NCI-H1105 treated with DMSO at 0.1 percent for 48 hours (cell line): ENCODE measurements around the gene ANKRD1.

Experiments
- DNase-seq: peaks from one replicate; lab custom pipeline; 2025; lab: John Stamatoyannopoulos, UW

ANKRD1 gene

DNA sequence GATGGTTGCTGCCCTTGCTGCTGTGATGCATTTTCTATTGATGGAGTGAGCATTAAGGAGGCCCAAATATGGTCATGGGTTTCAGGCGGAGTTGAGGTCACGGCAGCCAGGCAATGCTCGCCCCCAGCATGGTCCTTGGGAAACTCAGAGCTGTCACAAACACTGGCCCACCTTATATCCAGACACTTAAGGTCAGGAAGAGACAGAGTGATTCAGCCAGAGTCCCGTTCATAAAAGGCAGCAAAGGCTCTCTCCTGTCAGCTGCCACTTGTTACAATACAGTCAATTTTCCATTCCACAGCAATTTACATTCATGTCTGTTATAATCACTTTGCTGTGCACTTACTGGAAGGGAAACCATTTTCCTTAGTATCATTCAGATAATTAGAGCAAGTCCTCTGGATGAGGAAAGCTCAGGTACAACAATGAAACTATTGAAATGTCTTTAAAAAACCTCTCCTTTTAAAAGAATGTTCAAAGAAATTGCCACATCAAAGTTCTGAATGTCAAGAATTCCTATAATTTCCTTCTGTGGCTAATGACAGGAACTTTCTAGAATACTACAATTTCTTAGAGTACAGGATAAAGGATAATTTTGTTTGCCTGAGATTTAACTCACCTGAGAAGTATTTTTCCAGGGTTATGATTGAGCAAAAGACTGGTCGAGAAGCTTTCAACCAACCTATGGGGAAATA, 14.8 kb upstream of the ANKRD1 start:
- no peak for DNase-seq

DNA sequence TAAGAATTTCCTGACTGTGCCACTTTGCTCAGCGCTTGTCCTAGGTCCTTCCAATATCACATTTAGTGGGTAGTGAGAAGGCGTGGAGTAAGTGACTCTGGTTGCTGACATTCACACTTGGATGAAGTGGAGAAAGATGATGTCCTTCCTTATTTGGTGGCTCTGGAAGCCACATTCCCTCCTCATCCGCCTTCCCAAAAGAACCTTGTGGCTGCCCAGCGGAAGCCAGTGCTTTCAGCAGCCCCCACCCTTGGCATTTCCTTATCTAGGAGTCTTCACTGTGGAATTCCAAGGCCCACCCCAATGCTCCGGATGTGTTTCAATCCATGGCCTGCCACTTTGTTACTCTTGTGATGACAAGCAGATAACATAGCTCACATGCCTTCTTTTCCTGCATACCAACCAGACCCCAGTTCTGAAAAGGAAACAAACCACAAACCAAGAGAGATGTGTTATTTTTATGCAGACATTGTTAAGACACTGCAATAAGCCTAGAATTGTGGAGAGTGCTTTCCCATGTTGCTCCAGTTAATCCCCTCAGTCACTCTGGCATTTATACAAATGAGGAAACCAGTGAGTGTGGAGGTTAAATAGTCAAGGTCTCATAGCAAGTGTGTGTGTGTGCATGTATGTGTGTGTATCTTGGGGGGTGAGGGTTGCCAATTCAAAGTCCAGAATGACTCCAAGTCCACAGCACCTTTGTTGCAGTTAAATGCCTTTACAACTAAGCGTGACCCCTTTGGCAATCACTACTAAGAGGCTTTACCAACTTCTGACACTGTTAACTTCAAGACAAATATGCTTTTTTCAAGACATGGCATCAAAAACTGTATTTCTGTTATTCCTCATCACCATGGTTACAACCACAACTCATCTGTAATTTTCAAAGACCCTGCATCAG, 10.3 kb upstream of the ANKRD1 start:
- DNase-seq: no peak

DNA sequence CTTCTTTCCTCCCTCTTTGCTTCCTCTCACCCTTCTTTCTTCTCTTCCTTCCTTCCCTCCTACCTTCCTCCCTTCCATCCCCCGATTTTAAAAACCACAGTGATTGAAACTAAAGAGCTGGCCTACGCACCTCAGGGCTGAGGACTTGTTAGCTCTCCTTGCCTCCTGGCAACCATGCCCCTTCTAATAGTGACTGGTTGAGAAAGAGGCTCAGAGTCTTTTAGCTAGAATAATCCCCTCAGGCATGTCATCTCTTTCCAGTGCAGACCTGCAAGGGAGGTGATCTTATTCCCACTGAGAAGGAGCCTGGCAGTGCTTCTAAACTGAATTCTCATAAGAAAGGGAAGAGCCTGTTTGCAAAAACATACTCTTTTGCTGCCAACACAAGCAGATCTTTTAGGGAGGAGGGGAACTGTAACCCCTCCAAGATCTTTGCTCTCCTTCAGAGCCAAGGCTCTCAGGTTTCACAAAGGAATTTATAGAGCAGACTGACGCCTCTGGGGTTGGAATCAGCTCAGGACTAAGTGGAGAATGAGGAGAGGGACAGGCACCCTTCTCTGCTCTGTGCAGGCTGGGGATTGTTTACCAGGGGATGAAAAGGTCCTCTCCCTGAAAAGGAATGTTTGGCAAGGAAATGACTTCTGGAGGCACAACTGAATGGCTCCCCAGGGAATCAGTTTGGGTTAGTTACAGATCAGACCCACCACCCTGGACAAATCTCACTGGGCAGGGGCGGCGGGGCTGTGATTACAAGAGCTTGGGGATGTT, 9.4 kb upstream of the ANKRD1 start:
- DNase-seq: no peak

DNA sequence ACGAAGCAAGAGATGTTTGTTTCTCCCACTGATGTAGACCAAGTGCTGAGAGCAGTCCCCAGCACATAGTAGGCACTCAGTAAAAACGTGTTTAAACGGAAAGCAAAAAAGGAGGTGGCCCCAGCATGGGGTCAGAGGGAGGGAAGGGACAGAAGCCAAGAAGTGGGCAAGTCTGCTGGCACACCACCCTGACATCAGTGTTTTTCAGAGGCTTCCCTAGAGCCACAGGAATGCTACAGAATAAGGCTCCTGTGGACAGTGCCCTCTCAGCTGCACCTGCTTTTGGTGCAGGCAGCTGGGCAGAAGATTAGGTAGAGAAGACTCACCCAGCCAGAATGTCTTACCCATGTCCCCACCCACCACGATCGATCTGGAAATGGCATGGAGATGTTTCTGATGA, 8.3 kb upstream of the ANKRD1 start:
- no peak for DNase-seq

DNA sequence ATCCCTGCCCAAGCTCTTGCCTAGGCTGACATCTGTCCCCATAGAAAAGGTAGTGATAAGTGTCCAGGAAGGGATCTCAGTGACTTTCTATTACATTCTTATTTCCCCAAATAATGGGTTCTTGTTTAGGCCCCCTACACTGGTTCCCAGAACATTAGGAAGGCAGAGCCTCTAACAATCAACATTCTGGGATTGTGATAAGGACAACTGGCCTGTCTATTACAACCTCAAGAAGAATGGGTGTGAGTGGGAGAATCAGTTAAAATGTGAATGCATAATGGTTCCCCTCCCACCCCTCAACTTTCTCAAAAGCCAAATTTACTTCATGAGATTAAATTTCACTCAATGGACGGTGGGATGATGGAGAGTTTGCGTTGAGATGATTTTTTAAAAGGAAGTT, 6.4 kb upstream of the ANKRD1 start:
- no peak for DNase-seq

DNA sequence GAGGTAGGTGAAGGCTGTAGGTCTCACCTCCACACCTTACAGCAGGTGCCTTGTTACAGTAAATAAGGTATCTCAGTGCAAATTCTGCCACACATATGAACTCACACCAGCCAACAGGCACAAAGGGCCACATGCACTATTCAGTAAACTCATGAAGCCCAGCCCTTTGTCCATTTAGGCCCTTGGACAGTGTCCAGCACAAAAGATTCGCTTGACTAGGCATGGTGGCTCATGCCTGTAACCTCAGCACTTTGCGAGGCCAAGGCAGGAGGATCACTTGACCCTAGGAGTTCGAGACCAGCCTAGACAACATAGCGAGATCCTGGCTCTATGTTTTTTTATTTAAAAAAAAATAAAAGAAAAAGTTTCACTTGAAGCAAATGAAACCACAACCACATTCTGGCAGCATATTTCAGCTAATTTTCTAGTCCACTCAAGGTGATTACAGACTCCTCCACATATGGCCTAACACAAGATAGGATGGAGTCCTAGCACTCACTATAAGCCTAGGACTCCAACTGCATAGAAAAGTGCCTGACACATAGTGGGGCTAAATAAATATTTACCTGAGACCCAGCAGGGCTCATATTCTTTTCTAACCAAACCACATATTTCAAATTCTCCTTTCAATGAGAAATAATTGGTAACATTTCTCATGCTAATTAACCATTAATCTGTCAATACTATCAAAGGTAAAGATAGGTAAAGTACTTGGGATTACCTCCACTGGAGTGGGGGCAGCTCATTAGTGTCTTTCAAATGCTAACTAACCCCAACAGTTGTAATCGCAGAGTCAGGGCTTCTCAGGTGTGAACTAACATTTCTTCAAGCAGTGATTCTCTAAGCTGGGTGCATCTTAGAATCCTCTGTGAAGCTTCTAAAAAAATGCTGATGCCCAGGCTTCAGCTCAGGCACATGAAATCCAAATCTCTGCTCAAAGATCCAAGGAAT, 4.5 kb upstream of the ANKRD1 start:
- DNase-seq: no peak

DNA sequence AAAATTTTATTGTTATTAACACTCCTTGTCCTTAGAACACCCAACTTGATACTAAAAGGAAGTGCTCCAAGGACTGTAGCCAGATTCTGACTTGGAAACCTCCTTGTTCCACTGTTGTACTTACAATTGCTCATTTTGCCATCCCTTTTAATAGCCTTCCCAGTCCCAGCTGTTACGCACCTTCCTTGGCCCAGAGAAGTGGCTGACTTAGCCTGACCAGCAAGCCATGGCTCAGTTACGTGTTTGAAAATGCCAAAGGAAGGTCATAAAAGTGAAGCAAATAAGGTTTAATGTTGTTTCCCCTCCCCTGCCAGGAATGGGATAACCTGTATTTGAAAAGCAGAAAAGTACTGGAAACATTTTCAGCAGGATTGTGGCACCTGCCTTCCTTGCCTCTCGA, 3.7 kb upstream of the ANKRD1 start:
- no peak for DNase-seq

DNA sequence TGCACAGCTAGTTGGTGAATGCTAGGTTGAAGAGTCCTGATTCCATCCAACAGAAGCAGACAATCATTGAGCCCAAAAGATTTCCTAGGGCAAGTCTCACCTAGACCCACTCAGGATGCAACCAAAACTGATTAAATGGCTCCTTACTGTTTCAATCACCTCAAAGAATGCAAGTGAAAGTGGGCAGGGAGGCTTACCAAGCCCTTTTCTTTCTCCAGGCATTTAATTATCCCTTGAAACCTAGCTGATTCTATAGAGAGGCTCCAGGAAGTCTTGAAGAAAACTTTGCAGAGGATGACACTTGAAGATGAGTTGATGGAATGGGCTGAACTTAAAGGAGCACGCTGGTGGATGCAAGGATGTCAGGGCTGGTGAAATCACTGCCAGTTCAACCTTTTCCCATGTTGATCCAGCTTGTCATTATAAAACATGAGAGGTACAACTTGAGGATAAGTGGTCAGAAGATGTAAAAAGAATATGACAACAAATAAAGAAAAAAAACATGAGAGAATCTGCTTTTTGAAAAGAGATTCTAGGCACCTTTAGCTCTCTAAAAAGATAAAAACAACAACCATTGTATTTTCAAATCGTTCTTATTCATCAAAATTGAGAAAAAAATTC, 2.3 kb upstream of the ANKRD1 start:
- no peak for DNase-seq

DNA sequence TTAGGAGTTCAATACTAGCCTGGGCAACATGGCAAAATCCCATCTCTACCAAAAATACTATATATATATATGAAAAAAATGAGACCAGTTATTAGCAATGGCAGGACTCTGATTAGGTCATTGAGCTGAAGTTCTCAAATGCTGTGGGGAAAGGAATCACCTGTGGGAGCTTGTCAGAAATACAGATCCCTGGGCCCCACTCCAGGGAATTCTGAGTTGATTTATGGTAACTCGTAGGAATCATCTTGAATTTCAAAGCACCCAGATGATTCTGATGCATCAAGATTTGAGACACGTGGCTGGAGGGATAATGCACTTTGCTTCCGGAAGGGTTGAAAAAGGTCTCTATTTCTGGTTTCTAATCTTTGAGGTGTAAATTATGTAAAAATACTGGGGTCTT, 1.0 kb upstream of the ANKRD1 start:
- no peak for DNase-seq

DNA sequence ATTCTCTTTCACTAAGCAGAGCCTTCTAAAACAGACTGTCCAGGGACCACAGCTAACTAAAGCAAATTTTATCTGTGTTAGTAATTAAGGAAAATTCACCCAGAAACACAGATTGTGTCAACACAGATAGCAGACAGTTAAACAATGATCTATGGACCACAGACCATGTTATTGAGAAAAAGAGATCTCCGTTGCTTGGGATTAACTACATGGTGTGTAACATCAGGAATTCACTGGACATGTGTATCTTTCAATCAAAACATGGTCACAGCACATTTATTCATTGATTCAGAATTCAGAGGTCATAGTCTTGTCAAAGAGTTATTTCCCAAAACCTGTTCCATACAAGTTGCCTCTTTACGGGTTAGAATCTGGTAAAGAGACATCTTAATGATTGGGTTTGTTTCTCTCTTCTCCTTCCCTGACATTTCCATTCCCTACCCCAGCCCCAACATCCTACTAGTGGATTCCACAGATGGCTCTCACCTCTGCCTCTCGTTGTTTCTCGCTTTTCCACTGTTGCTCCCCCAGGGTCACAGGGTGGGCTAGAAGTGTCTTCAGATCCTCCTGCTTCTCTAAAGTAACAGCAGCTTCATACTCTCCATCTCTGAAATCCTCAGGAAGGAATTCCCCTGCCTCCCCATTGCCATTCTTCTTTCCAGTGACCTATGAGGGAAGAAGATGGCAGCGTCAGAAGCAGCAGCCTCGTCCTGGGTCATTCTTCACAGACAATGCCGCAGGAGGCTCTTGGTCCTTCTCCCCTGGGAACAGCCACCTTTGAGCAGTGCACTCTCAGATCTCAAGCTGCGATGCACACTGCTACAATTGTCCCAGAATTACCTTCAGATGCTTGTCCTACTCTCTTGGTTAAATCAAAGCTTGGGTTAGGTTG, 958 bp downstream of the ANKRD1 start:
- DNase-seq: no peak

DNA sequence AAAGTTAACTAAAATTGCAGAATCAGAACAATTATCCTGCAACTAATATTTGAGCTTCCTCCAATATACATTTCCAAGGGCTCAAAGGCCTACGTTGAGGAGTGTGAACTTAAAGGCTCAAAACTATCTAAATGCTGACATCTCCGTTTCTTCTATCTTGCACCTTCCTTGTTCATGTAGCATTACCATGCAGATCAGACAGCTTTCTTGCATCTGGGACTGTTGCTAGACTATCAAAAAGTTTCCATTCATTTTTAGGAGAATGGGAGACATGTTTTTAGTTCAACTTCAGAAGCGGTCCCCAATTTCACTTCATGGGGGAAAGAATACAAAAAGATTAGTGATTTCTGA, 2.9 kb downstream of the ANKRD1 start:
- no peak for DNase-seq

DNA sequence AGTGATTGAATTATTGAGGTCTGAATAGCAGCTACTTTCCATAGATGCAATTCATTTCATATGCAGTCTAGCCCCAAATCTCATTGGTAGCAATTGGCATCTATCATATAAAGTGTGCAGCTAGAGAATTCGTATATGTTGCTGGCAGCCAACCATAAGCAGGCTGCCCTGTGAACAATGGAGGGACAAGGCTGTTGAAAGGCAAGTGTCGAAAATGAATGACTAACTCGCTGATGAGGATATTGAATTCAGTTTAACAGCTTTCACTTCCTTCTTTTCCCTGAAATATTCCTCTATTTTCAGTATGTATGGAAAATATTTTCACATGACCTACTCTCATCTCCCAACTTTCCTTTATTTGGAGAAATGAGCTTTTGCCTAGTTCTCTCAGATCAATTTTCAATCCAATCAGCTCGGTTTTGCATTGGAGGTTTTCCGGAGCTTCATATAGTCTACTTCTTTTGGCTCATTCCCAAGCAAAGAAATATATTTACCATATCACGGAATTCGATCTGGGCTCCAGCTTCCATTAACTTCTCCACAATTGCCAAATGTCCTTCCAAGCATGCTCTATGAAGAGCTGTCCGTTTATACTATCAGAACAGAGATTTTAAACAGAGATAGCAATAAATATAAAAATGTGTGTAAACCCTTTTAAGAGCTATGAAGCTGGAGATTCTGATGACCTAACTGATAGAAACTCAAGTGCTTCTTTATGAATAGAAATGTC, 3.5 kb downstream of the ANKRD1 start:
- no peak for DNase-seq

DNA sequence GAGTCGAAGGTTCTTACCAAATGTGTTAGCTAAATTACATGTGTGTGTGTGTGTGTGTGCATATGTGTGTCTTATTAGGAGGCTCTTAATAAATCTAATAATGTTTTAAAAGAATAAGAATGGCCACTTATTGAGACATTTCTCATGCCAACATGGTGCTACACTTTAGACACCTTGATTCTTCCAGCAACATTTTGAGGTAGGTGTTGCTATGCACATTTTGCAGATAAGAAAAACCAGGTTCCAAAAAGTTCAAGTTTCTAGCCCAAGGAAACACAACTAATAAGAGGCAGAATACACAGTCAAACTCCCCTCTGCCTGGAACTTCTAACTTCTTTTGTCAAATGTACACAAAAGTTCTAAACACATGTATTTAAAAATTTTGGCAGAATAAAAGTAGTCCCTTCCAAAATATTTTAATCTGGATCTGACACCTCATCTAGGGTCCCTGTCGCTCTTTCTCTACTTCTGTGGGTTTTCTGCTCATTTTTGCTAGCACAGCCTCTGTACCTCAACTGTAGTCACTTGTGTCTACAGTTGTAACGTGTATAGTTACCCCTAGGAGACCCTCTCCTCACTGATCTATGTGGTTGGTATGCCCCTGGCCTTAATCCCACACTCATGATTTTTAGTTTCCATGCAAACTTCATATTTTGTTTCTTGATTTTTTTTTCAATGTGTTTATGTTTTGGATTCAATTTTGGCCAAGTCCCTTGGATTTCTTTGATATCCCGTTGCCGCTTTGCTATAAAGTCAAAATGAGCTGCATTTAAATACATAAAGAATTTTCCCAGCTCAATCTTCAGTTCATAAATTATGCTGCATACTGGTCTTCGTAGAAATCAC, 4.3 kb downstream of the ANKRD1 start:
- no peak for DNase-seq

DNA sequence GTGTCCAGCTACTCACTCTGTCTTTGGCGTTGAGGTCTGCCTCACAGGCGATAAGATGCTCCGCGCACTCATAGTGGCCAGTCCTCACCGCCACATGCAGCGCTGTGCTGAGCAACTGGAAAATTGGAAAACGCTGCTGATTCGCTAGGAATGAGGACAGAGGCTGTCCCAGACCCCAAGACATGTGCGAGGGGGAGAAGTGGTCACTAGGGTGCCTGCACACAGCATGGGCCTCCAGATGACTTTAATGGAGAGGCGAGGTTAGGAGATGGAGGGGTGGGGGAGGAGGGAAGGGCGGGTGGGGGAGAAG, 5.2 kb downstream of the ANKRD1 start:
- no peak for DNase-seq

DNA sequence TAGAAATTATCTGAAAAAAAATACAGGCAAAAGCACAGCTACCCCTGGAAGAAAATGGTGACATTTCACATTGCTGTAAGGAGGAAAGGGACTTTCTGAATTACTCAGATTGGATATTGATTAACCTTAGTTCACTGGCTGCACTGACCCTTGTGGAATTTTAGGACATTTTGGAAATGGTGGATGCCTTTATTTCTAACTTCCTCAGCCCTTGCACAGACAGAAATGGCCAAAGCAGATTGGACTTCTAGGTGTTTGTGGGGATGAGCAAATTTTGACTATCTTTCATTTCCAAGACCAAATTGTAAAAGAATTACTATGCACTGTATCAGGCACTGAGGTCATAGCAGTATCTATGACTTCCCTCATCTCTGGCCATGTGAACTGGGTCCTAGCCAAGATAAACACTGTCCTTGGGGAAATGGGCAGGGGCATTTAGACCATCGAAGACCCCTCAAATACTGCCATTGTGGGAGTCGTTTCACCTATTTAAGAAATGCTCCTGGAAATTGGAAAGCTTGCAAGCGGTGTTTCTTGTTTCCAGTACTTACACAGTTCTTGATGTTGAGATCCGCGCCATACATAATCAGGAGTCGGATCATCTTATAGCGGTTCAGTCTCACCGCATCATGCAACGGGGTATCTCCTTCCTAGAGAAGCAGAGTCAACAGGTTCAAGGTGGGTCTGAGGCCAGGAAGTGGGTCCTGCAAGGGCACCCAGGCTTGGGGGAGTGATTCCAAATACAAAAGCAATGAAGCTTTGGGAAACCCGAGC, 5.7 kb downstream of the ANKRD1 start:
- no peak for DNase-seq

DNA sequence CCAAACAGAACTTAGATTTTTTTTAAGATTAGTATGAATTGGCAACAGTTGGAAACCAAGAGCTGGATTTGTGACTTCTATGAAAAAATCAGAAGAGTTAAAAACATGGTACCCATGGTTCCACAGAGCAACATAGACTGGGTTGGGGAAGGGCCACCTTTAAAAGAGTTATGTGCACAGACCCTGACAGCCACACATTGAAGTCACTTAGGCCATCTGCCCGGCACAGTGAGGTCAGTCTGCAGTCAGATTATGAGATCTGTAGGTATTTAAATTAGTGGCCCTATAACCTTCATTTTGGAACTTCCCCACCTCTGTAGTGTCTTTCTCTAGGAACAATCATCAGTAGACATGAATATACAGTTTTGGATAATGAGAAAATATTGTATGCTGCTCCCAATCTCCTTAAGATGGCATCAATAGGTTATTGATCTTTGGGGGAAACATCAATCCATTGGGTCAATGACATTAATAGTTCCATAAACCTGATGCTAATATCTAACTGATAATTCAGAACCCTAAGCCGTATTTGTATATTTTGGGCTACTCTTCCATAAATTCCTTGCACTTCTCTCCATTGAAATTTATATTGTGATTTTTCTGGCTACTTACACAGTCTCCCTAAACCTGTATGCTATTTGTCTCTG, 7.0 kb downstream of the ANKRD1 start:
- DNase-seq: no peak

DNA sequence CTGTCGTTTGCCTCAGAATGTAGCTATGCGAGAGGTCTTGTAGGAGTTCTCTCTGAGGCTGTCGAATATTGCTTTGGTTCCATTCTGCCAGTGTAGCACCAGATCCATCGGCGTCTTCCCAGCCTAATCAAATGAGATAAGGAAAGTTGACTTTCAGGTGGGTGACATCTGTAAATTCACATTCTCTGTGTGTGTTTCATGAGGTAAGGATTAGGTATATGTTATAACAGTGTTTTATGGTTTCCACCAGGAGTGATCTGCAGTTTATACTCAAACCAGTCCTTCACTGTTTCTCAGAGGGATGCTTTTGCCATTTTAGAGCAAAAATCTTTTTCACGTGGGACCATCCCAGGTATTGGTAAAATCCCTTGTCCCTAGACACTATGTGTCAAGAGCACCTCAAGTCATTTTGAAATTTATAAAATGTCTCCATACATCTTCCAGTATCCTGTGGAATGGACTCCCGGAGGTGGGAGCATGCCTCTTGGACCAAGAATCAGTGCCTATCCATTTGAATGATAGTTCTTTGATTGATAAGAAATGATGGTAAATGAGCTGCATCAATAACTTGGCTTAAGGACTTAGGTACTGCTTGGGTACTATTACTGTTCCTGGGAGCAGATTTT, 7.9 kb downstream of the ANKRD1 start:
- no peak for DNase-seq
